ENCODE measurements around the gene PLXNA4.

DNA sequence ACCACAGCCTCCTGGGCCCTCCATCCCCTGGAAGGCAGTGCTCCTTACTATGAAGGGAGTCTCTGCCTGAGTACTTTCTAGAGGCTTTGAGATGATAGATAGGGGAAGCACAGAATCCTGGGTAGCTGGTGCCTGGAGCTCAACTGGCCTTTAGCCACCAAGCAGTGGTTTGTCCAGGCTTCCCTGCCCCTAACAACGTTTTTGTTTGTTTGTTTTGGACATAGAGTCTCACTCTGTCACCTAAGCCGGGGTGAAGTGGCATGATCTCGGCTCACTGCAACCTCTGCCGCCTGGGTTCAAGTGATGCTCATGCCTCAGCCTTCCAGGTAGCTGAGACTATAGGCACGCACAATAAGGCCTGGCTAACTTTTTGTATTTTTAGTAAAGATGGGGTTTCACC is 289.4 kb downstream of the PLXNA4 start:
- no peak for TF ChIP-seq CTCF (IDR thresholded peaks at IDR 0.05)
- TF ChIP-seq POLR2A (IDR thresholded peaks at IDR 0.05): no peak
